Thyroid gland (tissue), 4 donors: ENCODE measurements around the gene SYP. TPM values are rescaled to one million over a fixed set of nuclear protein-coding genes. Genes with fewer than 3 reads are reported as not detected.

Source experiments
- DNase-seq, 2 donors: peaks; one replicate each; pipeline ENCODE4 v3.0.0-alpha.2; 2019
- H3K27ac ChIP-seq, 3 donors: fragments of 200-600 bp; sonication (generic); 1 replicate in 2 of 3; 2 replicates in 1 of 3; pipeline ENCODE4 v1.5.1; 2016 to 2019; ENCODE audit warnings: mild to moderate bottlenecking in 1 of 3, moderate library complexity in 1 of 3
- H3K27me3 ChIP-seq: fragments of 200-600 bp; sonication (generic); one replicate; pipeline ENCODE4 v1.5.1; 2019
- H3K36me3 ChIP-seq, 2 donors: fragments of 200-600 bp; sonication (generic); one replicate each; pipeline ENCODE4 v1.5.1; 2016 to 2019
- H3K4me1 ChIP-seq, 2 donors: fragments of 200-600 bp; sonication (generic); one replicate each; pipeline ENCODE4 v1.5.1; 2017 to 2019
- H3K4me3 ChIP-seq, 3 donors: fragments of 200-600 bp; sonication (generic); replicated peaks in 1 of 3; 1 replicate in 2 of 3; 2 replicates in 1 of 3; pipeline ENCODE4 v1.5.1; 2016; ENCODE audit warnings: mild to moderate bottlenecking in 1 of 3
- H3K9me3 ChIP-seq: fragments of 200-600 bp; sonication (generic); one replicate; pipeline ENCODE4 v1.5.1; 2017
- POLR2A ChIP-seq, 2 donors: fragments of 450-650 bp; IDR thresholded peaks; one replicate each; pipeline ENCODE4 v1.6.1; 2017; ENCODE audit warnings: antibody characterized with exemption in 2 of 2, mild to moderate bottlenecking in 2 of 2, moderate library complexity in 1 of 2
- WGBS, 2 donors: methylation state at CpG; one replicate each; pipeline ENCODE4 v1.1.5; 2017; 5-methylcytosine and 5-hydroxymethylcytosine counted together
- intact Hi-C: fragments of 100-400 bp; cut with DNase I; formaldehyde crosslinking; loops from one replicate; pipeline ENCODE4 v1.15.1; 2023
- total RNA-seq, 4 donors: library from RNA; depleted of rRNA; stranded (reverse); fragments of >200 nt; gene quantifications; one replicate each; pipeline ENCODE4 v1.2.3, GENCODE V29; 2016
- TF ChIP-seq, protein P1 (sequence below), 6 experiments: fragments of 200-600 bp in 3 of 6; fragments of 450-650 bp in 3 of 6; sonication (generic) in 3 of 6; IDR thresholded peaks; one replicate each; pipeline ENCODE4 v1.5.1; 2016 to 2019; ENCODE audit warnings: antibody characterized with exemption in 6 of 6, mild to moderate bottlenecking in 2 of 6, inconsistent platforms in 1 of 6, moderate library complexity in 1 of 6

The SYP gene
- total RNA-seq, 4 donors from 2014 or later = 1.9 to 4.8 (median 2.7) TPM

DNA sequence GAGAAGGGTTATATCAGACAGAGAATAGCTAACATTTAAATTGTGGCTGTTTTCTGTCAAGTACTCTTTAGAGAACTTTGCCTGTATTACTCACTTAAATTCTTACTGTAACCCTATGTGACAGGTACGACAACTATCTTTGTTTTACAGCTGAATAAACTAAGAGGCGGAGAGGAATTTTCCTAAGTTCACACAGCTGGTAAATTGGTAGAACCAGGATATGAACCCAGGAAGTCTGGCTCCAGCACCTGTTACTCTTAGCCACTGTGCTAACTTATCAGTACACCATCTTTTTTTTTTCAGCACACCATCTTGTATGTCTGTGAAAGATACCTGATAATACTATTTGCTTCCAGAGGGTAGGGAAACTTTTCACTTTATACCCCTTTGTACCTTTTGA is 2.0 kb upstream of the SYP start:
- H3K27me3 ChIP-seq = no peaks in the 10 kb centered on the region
- 79 to 90% methylated on average over 2 of the region's 2 CpGs for WGBS, 2 donors
- DNase-seq = no peak
- H3K36me3 ChIP-seq = no peaks in the 10 kb centered on the region
- TF ChIP-seq, protein P1, sequence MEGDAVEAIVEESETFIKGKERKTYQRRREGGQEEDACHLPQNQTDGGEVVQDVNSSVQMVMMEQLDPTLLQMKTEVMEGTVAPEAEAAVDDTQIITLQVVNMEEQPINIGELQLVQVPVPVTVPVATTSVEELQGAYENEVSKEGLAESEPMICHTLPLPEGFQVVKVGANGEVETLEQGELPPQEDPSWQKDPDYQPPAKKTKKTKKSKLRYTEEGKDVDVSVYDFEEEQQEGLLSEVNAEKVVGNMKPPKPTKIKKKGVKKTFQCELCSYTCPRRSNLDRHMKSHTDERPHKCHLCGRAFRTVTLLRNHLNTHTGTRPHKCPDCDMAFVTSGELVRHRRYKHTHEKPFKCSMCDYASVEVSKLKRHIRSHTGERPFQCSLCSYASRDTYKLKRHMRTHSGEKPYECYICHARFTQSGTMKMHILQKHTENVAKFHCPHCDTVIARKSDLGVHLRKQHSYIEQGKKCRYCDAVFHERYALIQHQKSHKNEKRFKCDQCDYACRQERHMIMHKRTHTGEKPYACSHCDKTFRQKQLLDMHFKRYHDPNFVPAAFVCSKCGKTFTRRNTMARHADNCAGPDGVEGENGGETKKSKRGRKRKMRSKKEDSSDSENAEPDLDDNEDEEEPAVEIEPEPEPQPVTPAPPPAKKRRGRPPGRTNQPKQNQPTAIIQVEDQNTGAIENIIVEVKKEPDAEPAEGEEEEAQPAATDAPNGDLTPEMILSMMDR (IDR thresholded peaks at IDR 0.05) = no peak
- no peak overlapping the region for H3K4me3 ChIP-seq
- intact Hi-C loops = no loop called here
- H3K4me1 ChIP-seq = peaks cover 3 to 5% of the 10 kb centered on the region in 2 donors
- no peaks in the 10 kb centered on the region for H3K9me3 ChIP-seq
- no peak overlapping the region for H3K27ac ChIP-seq

DNA sequence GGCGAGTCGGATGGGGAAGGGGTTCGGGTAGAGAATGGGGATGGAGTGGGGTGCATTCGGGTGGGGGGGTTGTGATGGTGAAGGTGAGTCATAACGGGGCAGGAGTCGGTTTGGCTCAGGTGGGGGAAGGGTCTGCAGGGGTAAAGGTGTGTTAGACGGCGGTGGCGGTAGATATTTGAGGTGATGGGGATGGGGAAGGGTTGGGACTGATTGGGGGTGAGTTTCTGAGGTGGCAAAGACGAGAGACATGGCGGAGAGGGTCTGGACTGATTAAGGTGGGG is 738 bp downstream of the SYP start:
- Histone ChIP-seq H3K27ac (no peak overlapping the region), H3K4me1 (peaks cover 3 to 5% of the 10 kb centered on the region in 2 donors), H3K9me3 (no peaks in the 10 kb centered on the region), H3K4me3 (no peak overlapping the region), H3K27me3 (no peaks in the 10 kb centered on the region), H3K36me3 (no peaks in the 10 kb centered on the region)
- WGBS, 2 donors = 4 to 13% methylated on average over 11 of the region's 11 CpGs
- DNase-seq = no peak
- intact Hi-C loops = no loop called here
- TF ChIP-seq, protein P1 (IDR thresholded peaks at IDR 0.05) = no peak

DNA sequence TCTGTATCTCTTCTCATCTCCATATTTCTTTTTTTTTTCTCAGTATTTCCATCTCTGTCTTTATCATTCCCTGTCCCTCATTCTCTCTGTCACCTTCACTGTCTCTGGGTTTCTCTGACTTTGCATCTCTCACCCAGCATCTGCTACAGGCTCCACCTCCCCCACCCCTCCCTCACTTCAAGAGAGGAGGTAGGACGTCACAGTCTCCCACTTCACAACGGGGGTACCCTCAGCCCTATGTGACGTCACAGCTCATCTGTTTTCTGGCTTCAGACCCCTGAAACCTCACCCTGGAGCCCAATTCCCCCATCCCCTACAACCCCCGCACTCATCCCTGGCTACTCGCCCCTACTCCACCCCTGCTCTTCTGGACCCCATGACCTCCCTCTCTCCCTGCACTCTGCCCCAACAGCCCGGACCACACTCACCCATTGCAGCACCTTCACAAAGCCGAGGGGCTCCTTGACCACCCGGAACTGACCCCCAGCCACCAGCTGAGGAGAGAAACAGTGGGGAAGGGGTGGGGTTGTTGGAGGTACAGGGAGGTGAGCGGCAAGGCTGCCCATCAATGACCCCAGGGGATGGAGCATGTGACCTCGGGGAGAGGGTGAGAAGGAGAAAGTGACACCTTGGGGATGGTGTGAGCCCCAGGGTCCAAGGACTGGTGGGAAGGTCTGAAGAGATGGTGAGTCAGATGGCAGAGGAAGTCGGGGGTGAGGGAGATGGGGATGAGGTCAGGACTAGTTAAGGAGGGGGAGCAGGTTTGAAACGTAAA is 1.3 kb downstream of the SYP start:
- no peak for TF ChIP-seq POLR2A (IDR thresholded peaks at IDR 0.05)
- TF ChIP-seq, protein P1 (IDR thresholded peaks at IDR 0.05) = no peak
- Histone ChIP-seq H3K4me1 (peaks cover 3 to 5% of the 10 kb centered on the region in 2 donors), H3K27me3 (no peaks in the 10 kb centered on the region)

DNA sequence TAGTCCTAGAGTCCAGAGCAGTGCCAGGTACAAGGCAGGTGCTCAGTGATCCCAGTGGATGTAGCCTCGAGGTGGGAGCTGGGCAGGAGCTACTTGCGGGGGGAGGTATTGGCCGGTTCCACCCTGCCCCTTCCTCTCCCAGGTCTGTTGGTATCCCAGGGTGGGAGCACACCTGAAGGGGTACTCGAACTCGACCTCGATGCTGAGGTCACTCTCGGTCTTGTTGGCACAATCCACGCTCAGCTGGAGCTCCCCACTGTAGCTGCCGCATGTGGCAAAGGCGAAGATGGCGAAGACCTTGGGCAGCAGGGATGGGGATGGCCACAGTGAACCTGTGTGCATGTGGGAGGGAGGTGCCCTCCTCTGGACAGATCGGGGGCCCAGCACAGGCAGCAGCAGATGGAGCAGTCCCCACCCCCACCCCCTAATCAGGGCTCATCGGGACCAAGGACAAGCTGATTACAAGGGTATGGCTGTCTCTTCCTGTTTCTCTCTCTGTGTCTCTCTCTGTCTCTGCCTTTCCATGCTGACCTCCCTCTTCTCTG is 2.4 kb downstream of the SYP start:
- Histone ChIP-seq H3K27ac (no peak overlapping the region), H3K36me3 (no peaks in the 10 kb centered on the region), H3K9me3 (no peaks in the 10 kb centered on the region), H3K4me3 (no peak overlapping the region), H3K27me3 (no peaks in the 10 kb centered on the region), H3K4me1 (peaks cover 3 to 7% of the 10 kb centered on the region in 2 donors)
- no peak for DNase-seq
- 95% methylated on average over 3 of the region's 13 CpGs; no CpG with 5 or more reads in 1 of the 2 donors for WGBS, 2 donors
- TF ChIP-seq POLR2A (IDR thresholded peaks at IDR 0.05) = no peak
- TF ChIP-seq, protein P1 (IDR thresholded peaks at IDR 0.05) = no peak
- intact Hi-C loops = no loop called here

More for the DNA sequence above, 1.3 kb downstream of the SYP start:
- WGBS, 2 donors = 10 to 13% methylated on average over 9 of the region's 12 CpGs
- Histone ChIP-seq H3K27ac (no peak overlapping the region), H3K9me3 (no peaks in the 10 kb centered on the region), H3K4me3 (no peak overlapping the region), H3K36me3 (no peaks in the 10 kb centered on the region)
- no peak for DNase-seq
- intact Hi-C loops = no loop called here

DNA sequence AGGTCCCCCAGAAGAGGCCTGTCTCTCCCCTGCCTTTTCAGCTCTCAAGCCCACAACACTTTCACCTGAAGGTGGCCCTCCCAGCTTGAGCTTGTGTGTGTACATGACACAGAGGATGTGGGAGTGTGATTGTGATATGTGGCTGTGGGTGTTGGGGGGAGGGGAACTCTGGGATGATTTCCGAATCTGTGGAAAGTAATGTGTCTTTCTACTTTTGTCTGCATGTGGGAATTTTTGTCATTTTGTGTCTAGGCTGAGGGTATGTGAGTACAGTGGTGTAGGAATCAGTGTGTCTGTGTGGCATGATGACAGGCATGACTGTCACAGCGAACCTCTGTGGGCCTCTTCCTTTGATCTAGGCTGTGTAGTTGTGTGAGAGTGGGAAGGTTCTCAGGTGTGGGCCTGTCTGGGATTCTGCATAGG is 6.4 kb downstream of the SYP start:
- WGBS, 2 donors = 76 to 92% methylated on average over 2 of the region's 2 CpGs
- intact Hi-C loops = no loop called here
- H3K4me1 ChIP-seq = peaks cover 0 to 5% of the 10 kb centered on the region in 2 donors
- H3K27me3 ChIP-seq = no peaks in the 10 kb centered on the region
- no peaks in the 10 kb centered on the region for H3K36me3 ChIP-seq
- no peaks in the 10 kb centered on the region for H3K9me3 ChIP-seq
- no peak overlapping the region for H3K27ac ChIP-seq
- no peak for TF ChIP-seq POLR2A (IDR thresholded peaks at IDR 0.05)
- TF ChIP-seq, protein P1 (IDR thresholded peaks at IDR 0.05) = no peak
- H3K4me3 ChIP-seq = no peak overlapping the region
- DNase-seq = no peak
